HG03520 (cell line): ENCODE data around the gene AOPEP.

ENCODE experiments used
- ATAC-seq: cut with Tn5 transposase; IDR thresholded peaks from one replicate; pipeline ENCODE4 v1.9.1; 2021; ENCODE audit warnings: mild to moderate bottlenecking, moderate library complexity; ENCODE audit not compliant: unreplicated experiment

AOPEP gene, protein sequence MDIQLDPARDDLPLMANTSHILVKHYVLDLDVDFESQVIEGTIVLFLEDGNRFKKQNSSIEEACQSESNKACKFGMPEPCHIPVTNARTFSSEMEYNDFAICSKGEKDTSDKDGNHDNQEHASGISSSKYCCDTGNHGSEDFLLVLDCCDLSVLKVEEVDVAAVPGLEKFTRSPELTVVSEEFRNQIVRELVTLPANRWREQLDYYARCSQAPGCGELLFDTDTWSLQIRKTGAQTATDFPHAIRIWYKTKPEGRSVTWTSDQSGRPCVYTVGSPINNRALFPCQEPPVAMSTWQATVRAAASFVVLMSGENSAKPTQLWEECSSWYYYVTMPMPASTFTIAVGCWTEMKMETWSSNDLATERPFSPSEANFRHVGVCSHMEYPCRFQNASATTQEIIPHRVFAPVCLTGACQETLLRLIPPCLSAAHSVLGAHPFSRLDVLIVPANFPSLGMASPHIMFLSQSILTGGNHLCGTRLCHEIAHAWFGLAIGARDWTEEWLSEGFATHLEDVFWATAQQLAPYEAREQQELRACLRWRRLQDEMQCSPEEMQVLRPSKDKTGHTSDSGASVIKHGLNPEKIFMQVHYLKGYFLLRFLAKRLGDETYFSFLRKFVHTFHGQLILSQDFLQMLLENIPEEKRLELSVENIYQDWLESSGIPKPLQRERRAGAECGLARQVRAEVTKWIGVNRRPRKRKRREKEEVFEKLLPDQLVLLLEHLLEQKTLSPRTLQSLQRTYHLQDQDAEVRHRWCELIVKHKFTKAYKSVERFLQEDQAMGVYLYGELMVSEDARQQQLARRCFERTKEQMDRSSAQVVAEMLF

DNA sequence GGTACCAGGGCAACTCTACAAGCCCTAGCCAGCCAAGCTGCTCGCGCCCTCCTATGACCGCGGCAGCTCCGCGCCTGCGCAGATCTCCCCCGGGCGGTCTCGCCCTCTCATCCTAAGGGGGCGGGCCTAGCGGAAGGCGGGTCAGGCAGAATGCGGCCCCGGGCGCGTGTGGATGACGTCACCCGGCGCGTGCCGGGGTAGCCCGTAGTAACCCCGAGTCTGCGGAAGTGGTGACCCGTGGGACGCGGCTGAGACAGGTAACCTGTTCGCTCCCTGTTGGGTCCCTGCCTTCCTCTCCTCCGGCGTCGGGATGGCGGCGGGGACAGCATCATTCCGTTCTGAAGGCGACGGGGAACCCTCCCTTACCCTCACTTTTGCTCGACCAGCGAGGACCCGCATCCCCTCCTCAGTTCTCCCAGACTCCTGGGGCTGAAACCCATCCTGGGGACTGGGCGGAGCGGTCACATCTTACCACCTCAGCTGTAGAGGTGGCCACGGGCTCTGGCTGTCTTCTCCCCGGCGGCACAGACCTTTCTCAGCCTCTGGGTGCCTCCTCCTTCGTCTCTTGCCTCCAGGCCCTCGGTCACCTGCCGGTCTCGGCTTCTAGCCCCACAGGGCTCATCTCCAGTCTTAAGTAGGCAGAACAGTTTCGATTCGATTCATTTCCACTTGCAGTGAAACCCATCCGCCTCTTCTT is at the start of gene AOPEP:
Gene AOPEP (plus strand): TSS at position 205 of the 697 bp plus-strand sequence. CDS start 33,085 bp downstream, outside the sequence.
- peak; percentile 92 for ATAC-seq

DNA sequence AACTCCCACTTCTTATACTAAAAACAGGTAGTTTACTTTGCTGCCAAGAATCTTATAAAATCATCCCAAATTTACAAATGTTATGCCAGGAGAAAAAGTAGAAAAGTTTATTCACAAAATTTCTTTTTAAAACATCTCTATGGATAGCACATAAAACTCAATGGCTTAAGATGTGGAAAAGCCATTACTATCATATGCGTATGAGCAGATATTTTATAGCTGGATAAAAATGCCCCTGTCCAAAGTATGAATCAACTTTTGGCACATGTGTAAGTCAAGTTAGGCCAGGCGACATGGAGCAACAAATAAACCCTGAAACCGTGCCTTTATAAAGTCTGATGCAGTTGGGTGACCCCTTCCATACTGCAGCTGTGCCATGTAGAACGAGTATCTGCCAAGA is 48.6 kb upstream of the AOPEP start:
- ATAC-seq = no peak

DNA sequence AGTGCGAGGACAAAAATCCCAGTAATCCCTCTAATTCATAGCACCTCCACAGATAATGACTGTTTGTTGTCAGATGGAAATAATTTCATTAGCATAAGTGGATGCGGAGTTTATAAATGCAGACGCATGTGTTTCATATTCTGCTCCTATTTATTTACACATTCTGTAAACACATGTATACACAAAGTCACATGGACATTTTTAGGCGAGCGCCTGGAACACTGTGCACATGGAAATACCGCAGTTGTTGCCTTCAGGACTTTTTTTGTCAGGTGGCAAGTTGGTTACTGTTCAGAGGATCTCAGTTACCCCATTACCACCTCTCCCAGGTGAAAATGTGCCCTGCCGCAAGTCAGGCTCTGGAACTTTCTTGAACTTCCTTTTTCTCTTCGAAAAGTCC is 46.9 kb upstream of the AOPEP start:
- ATAC-seq = no peak

DNA sequence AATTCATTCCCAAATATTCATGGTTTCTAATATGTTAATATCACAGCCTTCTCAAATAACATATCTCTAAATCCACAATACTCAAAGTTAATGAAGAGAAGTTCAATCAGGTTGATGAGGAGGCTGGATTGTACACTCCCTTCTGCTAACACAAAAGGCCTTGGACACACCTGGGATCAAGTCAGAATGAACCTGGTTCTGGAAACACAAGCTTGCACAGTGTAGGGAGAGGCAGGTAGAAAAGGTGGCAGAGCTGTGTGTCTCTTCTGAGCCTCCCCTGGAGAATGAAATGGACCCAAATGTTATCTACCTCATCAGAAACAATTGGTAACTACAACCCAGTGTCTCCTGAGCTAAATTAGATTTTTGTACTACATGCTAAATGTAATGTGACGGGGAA is 46.5 kb upstream of the AOPEP start:
- no peak for ATAC-seq

DNA sequence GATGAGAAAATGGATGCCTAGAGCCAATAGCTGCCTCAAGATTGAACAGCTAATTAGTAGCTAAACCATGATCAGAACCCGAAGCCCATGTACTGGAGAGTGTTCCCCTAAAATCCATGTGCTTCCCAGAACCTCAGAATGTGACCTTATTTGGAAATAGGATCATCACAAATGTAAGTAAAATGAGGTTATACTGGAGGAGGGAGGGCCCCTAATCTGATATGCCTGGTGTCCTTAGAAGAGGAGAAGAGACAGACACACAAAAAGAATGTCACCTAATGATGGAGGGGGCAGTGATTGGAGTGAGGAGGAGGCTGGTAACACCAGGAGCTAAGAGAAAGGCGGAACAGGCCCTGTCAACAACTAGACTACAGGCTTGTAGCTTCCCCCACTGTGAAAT is 45.9 kb upstream of the AOPEP start:
- no peak for ATAC-seq

DNA sequence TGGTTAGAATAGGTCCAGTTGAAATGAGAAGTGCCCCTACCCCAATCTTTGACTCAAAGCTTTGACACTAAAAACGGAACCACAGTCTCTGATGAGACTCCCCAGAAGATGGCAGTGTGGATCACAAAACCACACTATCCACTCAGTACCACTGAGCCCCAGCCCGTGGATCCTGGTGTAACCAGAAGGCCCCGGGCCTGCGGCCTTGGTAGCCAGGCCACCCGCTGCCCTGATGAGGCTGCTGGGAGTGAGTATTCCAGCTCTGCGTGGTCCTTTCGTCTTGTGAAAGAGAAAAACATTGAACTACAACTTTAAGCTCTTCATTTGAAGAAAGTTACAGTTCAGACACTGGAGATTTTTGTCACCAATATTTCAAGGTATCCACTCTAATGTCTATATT is 45.0 kb upstream of the AOPEP start:
- peak; percentile 51 for ATAC-seq

DNA sequence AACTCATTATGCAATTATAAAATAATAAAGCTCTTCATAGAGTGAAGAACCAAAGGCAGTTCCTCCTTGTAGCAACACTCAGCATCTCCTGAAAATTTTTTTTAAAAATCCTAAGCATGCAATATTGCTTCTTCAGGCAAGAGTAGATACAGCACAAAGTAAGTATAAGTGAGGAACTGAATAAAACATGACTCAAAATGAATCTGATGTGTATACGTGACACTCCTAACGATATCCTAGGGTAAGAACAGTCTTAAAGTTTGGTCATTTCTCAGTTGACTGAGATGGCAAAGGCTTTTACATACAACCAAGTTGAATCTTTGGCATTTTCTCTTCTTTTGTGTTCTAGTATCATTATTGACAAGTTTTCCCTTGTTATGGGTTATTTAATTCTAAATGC is 41.1 kb upstream of the AOPEP start:
- ATAC-seq = no peak

DNA sequence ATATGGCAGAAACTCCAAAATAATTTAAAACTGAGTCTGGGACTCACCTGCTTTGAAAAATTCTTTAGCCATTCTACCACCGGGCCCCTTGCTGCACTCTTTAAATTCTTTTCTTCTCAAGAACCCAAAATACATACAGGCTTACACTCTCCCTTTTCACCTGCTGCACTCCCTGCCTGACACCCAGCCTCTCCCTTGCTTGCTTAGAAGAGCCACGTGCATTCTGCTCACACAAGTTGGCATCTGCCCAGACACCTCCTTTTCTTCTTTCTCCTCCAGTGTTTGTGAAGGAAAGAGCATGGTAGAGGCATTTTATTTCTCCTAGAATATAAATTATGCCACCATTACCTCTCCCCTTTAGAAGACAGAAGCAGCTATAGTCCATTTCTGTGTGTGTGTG is 39.0 kb upstream of the AOPEP start:
- no peak for ATAC-seq

DNA sequence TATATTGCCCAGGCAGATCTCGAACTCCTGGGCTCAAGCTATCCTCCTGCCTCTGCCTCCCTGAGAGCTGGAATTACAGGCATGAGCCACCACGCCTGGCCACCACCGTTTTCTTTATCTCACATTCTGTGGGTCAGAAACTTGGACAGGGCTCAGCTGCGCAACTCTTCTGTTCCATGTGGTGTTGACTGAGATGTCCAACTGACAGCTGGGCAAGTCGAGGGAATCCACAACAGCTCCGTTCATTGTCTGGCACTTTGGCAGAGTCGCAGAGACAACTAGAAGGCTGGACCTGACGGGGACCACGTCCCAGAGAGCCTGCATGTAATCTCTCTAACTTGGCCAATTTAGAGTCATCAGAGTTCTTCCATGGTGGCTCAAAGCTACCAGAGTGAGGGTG is 36.2 kb upstream of the AOPEP start:
- ATAC-seq = no peak

DNA sequence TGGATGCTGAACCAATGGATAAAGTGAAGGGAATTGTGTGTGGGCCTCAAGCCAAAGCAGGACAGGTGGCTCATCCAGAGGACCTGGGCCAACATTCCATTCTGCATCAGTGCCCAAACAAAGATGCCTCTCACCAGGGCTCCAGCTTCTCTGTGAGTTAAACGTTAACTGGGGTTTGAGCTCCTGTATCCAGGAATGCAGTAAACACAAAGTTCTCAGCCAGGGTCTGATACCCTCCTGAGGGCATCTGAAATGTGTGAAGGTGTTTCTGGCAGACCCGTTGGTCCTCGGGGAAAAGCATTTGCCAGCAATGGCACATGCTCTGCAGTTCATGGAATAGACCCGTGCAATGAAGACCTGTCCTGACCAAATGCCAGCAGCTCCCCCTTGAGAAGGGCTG is 33.9 kb upstream of the AOPEP start:
- no peak for ATAC-seq

DNA sequence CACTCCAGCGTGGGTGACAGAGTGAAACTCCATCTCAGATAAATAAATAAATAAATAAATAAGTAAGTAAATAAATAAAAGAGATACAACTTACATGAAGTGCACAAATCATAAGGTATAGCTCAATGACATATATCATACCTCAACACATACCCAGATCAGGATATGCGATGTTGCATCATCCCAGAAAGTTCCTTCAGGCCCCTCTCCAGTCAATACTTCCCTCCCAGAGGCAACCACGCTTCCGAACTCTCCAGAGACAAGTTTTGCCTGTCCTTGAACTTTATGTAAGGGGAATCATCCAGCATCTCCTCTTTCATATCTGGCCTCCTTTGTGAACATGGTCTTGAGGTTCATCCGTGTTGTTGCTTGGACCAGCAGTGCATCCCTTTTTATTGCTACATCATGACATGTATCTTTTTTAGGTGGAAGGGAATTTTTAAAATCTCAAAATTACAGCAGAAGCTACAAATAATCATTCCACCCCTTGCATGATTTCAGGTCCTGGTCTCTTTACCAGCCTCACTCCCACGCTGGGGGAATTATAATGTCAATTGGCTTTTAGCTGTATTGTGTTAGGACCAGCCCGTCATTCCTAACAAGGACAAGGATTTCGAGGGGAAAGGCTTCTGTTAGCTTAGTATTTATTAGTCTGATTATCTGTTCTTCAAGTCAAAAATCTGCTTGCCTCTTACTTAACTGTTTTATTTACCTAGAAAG is 32.9 kb upstream of the AOPEP start:
- ATAC-seq = no peak

DNA sequence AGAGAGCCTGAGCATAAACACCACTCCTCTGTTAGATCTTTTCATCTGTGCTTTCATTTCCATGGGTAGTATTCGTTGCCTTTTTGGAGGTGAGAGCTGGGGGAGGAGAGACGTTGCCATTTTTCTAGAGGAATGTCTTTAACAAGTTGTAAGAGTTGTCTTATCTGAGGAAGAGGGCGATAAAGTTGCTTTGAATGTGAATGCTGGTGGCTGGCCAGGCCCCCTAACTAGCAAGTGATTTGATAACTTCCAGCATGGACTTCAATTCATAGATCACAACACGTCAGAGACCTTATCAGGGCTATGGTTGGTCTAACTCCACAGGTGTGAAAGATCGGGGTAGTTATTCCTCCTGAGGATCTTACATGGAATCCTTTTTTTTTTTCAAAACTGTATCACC is 30.0 kb upstream of the AOPEP start:
- no peak for ATAC-seq

DNA sequence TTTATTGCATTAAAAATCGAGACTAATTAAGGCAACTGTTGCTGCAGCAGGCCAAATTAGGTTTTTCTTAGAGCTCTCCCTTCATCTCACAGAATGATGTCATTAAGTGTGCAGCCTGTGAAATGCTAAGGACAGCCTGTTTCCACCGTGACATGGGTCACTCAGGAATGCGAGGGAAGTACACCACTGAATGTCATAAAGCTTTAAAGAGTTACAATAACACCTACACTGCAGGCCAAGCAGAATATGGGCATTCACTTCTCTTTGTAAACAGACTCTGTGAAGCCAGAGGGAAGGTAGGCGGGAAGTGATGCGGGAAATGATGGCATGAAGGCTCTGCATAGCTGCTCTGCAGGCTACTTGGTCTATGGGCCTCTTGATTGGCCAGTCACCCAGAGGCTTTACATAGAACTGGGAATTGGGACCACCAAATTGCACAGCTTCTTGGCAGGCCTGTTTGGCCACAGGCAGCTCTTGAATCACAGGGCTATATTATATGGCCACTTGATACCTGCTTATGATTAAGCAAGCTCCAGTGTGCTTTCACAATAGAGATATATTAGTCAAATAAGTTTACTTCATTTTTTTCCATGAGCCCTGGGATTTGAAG is 28.4 kb upstream of the AOPEP start:
- ATAC-seq = no peak

DNA sequence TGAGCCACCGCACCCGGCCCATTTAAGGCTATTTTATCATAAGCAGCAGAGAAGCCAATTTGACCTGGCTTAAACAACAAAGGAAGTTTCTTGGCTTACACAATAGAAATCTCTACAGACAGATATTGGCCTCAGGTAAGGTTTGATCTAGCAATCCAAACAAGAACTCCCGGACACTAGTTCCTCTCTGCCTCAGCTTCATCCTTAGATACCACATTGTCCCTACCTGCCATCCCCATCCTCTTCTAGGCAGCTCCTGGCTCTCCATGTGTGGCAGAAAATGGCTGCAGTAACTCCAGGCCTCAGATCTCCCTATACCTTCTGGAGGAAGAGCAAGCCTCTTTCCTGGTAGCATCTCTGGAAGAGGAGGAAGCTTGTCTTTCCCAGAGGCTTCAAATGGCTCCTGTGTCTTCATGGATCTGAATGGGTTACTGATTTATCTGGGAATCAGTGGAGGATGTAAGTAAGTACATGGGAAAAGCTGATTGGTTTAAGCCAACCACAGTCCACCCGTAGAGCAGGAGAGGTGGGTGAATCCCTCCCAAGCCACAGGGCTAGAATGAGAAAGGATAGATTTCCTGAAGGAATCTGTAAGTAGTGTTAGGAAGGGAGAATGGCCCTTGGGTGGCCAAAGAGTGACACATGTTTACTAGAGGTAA is 26.7 kb upstream of the AOPEP start:
- no peak for ATAC-seq

DNA sequence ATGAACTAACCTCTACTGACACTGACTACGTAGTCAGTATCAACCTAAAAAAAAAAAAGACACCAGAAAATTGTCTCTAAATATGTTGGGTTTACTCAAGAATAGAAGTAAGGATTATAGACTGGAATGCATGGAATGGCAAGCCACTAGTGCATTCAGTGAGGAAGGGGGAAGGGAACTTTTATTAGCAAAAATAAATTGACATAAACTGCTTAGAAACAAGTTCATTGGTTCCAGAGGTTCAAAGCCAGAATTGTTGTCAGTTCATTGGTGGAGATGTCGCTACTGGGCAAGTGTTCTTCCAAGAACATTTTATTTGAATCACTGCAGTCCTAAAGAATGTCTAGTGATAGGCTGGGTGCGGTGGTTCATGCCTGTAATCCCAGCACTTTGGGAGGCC is 26.1 kb upstream of the AOPEP start:
- ATAC-seq = no peak

DNA sequence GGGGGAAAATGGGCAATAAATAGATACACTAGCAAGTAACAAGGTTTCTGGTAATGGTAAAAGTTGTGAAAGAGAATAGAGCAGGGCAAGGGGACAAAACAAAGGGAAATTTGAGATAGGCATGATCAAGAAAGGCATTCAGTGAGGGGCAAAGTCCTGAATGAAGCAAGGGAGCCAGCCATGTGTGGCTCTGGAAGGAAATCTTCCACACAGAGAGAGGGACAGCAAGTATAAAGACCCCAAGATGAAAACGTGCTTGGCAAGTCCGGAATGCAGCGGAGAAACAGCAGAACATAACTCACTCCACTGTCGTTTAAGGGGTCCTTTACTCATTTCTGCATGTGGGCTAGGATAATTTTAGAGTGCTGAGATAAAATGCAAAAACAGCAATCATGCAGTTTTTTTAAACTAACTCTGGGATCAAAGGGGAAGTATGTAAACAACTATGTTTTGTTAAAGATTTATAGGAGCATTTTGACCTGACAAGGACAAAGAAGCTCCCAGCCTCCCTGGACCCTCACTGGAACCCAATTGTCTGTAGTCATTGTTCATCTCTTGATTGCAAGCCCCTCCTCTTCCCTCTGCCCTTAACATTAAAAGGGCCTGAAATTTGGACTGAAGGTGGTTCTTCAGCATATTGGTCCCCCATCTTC is 22.9 kb upstream of the AOPEP start:
- no peak for ATAC-seq

DNA sequence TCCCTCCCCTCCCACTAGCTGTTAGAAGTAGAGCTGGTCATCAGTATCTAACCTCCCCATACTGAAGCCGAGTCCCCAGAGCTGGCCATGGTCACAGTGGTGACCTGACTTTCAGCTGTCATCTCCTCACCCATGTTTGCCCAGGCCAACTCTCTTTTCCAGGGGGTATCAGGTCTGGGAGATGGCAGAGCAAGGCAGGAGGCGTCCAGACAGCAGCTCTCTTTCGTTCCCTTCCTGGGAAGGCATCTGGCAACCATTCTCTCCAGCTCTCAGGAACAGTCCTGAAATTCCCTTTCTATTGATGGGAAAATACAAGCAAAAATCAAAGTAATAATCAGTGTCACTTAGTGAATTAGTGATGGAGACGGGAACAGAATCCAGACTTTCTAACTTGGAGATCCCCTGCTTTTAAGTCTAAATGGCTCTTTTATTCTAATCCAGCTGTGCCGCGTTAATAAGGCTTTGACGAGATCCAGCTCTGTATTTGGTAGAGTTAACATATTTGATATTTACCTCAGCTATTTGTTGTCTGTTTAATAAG is 21.3 kb upstream of the AOPEP start:
- ATAC-seq = no peak

DNA sequence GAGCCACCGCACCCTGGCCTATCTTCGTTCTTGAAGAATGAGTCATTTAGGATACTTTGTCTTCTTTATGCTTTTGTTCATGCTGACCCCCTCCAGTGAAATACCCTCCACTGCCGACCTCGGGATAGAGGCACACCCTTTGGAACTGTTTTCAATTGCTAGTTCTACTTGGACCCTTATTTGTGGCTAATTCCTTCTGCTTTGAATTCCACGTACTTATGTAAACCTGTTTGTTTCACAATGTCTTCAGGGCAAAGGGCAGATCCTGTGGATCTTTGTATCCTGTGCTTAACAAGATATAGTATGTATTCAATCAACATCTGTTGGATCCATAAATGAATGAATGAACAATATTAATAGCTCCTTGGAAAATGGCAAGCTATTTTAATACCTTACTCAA is 19.6 kb upstream of the AOPEP start:
- no peak for ATAC-seq
